ENCODE data around the gene RFX2.

Gene RFX2

DNA sequence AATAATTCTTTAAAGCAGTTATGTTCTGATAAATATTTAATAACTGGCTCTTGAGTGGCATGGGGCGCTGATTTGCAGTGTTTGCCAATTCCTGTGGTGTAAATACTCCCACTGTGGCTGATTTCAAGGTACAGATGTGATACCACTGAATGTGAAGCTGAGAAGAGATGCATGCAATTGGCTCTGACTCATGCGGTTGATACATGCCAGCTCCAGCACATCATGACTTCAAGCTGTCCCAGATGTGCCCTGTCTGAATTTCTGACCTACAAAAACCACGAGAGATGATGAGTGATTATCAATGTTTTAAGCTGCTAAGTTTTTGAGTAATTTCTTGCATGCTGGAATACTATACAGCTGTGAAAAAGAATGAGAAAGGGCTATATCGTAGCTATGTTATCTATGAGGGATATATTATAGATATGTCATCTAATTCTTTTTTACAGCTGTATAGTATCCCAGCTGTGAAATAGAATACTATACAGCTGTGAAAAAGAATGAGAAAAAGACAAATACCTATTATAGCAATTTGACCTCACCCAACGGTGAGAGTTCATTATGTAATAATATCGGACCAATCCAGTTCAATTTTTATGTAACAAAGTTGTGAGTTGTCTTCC lies 17.5 kb upstream of the RFX2 start:
- no peak overlapping the region for H2BK5ac ChIP-seq (ENCODE audit: low read length)
- H3K79me1 ChIP-seq (ENCODE audit: low read depth, low read length), result no peaks in the 10 kb centered on the region
- no CpG with 5 or more reads among the region's 6 CpGs for WGBS, 2 donors (ENCODE audit: extremely low coverage in 2 of 2, insufficient read length in 2 of 2, insufficient replicate concordance in 1 of 2)

DNA sequence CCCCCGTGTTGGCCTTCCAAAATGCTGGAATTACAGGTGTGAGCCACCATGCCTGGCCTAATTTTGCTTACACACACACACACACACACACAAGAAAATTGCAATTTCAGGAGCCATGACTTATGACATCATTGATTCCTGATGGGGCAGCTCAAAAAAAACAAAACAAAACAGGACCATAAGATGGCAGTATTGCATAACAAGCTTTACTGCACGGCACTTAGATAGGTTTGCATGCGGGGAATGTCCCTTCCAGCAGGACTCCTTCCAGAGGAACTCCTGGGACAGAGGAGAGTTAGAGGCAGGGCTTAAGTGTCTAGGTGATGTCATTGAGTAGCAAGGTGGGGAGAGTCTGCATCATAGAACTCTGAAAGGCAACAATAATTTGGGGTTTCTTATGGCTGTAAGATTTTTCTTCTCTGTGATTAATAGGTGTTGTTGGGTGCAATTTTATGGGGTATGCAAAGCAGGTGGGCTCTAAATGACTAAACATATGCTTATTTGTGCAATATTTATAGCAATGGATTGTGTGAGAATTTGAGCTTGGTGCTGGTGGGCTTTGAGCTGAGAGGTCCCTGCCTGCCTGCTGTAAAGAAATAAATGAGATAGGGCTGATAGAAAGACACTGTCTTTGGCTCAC lies 16.2 kb upstream of the RFX2 start:
- no peak overlapping the region for H3K14ac ChIP-seq (ENCODE audit: low read length)
- no peak overlapping the region for H3K4me2 ChIP-seq (ENCODE audit: insufficient read depth, low read length, poor library complexity, severe bottlenecking)
- H3K27ac ChIP-seq (replicated peaks; ENCODE audit: low read length), result no peak overlapping the region
- H3K23ac ChIP-seq (ENCODE audit: low read depth, low read length, poor library complexity), result no peak overlapping the region
- no peaks in the 10 kb centered on the region for H3K4me1 ChIP-seq (ENCODE audit: control insufficient read depth in 2 of 2, insufficient read depth in 1 of 2, low read depth in 1 of 2, low read length in 2 of 2)
- H3K18ac ChIP-seq (ENCODE audit: low read length), result no peak overlapping the region
- H2AFZ ChIP-seq (ENCODE audit: low read length), result no peak overlapping the region
- H3K9ac ChIP-seq (ENCODE audit: low read depth, low read length, poor library complexity), result no peak overlapping the region
- no peak overlapping the region for H2AK5ac ChIP-seq (ENCODE audit: low read depth, low read length)
- H2BK15ac ChIP-seq (ENCODE audit: low read length), result no peak overlapping the region
- no peaks in the 10 kb centered on the region for H3K36me3 ChIP-seq (replicated peaks in 1 of 2; ENCODE audit: control insufficient read depth in 2 of 2, insufficient read depth in 2 of 2, low read length in 2 of 2)
- H3K9me3 ChIP-seq (replicated peaks in 1 of 2; ENCODE audit: control insufficient read depth in 2 of 2, insufficient read depth in 1 of 2, low read depth in 1 of 2, low read length in 2 of 2), result peaks cover 8 to 15% of the 10 kb centered on the region in 2 donors
- H2BK120ac ChIP-seq (ENCODE audit: low read depth, low read length), result no peak overlapping the region
- no CpG with 5 or more reads among the region's 3 CpGs for WGBS, 2 donors (ENCODE audit: extremely low coverage in 2 of 2, insufficient read length in 2 of 2, insufficient replicate concordance in 1 of 2)
- no peak overlapping the region for H4K91ac ChIP-seq (ENCODE audit: low read depth, low read length, poor library complexity)
- H4K8ac ChIP-seq (ENCODE audit: low read depth, low read length), result no peak overlapping the region
- H3K4me3 ChIP-seq (ENCODE audit: low read length in 2 of 2), result no peak overlapping the region
- no peaks in the 10 kb centered on the region for H3K79me1 ChIP-seq (ENCODE audit: low read depth, low read length)
- no peak overlapping the region for H2BK5ac ChIP-seq (ENCODE audit: low read length)
- H3K27me3 ChIP-seq (ENCODE audit: control insufficient read depth in 3 of 3, insufficient read depth in 3 of 3, low read depth in 1 of 3, low read length in 3 of 3), result no peaks in the 10 kb centered on the region
- H2BK12ac ChIP-seq (ENCODE audit: low read length), result no peak overlapping the region
- H3K4ac ChIP-seq (ENCODE audit: low read length), result no peak overlapping the region
- no peak for DNase-seq (ENCODE audit: low spot score)

More for the DNA sequence above, 17.5 kb upstream of the RFX2 start:
- no peak overlapping the region for H3K27ac ChIP-seq (replicated peaks; ENCODE audit: low read length)
- no peak overlapping the region for H2AK5ac ChIP-seq (ENCODE audit: low read depth, low read length)
- no peak overlapping the region for H2BK120ac ChIP-seq (ENCODE audit: low read depth, low read length)
- no peak overlapping the region for H3K14ac ChIP-seq (ENCODE audit: low read length)
- H3K4me3 ChIP-seq (ENCODE audit: low read length in 2 of 2), result no peak overlapping the region
- H3K23ac ChIP-seq (ENCODE audit: low read depth, low read length, poor library complexity), result no peak overlapping the region
- DNase-seq (ENCODE audit: low spot score), result no peak
- no peak overlapping the region for H4K8ac ChIP-seq (ENCODE audit: low read depth, low read length)
- no peaks in the 10 kb centered on the region for H3K4me1 ChIP-seq (ENCODE audit: control insufficient read depth in 2 of 2, insufficient read depth in 1 of 2, low read depth in 1 of 2, low read length in 2 of 2)
- no peak overlapping the region for H2BK15ac ChIP-seq (ENCODE audit: low read length)
- H3K27me3 ChIP-seq (ENCODE audit: control insufficient read depth in 3 of 3, insufficient read depth in 3 of 3, low read depth in 1 of 3, low read length in 3 of 3), result peaks cover 0 to 2% (median 0%) of the 10 kb centered on the region in 3 experiments
- H3K4ac ChIP-seq (ENCODE audit: low read length), result no peak overlapping the region
- H3K9me3 ChIP-seq (replicated peaks in 1 of 2; ENCODE audit: control insufficient read depth in 2 of 2, insufficient read depth in 1 of 2, low read depth in 1 of 2, low read length in 2 of 2), result peaks cover 12 to 15% of the 10 kb centered on the region in 2 donors
- H2AFZ ChIP-seq (ENCODE audit: low read length), result no peak overlapping the region
- no peak overlapping the region for H4K91ac ChIP-seq (ENCODE audit: low read depth, low read length, poor library complexity)
- no peak overlapping the region for H2BK12ac ChIP-seq (ENCODE audit: low read length)
- H3K36me3 ChIP-seq (replicated peaks in 1 of 2; ENCODE audit: control insufficient read depth in 2 of 2, insufficient read depth in 2 of 2, low read length in 2 of 2), result no peaks in the 10 kb centered on the region
- no peak overlapping the region for H3K18ac ChIP-seq (ENCODE audit: low read length)
- H3K4me2 ChIP-seq (ENCODE audit: insufficient read depth, low read length, poor library complexity, severe bottlenecking), result no peak overlapping the region
- H3K9ac ChIP-seq (ENCODE audit: low read depth, low read length, poor library complexity), result no peak overlapping the region

DNA sequence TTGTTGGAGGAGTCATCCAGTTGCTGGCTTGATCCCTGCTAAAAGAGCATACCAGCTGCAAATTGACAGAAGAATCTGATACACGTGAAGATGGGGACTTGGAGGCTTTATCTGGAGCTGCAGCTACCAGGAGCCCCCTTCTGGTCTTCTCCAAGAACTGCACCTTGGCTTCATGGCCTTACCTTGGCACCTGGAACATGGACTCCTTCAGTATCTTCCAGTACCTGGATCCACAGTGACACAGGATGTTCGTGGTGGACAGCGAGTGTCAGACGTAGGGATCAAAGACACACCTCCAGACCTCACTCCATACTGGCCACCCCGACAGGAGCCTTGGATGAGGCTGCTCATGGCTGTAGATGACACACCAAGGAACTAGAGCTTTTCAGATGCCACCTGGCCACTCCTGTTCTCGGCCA lies 15.3 kb upstream of the RFX2 start:
- Histone ChIP-seq H4K91ac (ENCODE audit: low read depth, low read length, poor library complexity) (no peak overlapping the region), H3K27ac (replicated peaks; ENCODE audit: low read length) (no peak overlapping the region), H2AFZ (ENCODE audit: low read length) (no peak overlapping the region), H2AK5ac (ENCODE audit: low read depth, low read length) (no peak overlapping the region), H2BK15ac (ENCODE audit: low read length) (no peak overlapping the region), H3K23ac (ENCODE audit: low read depth, low read length, poor library complexity) (no peak overlapping the region), H3K14ac (ENCODE audit: low read length) (no peak overlapping the region), H3K27me3 (ENCODE audit: control insufficient read depth in 3 of 3, insufficient read depth in 3 of 3, low read depth in 1 of 3, low read length in 3 of 3) (no peaks in the 10 kb centered on the region), H3K4ac (ENCODE audit: low read length) (no peak overlapping the region), H3K4me2 (ENCODE audit: insufficient read depth, low read length, poor library complexity, severe bottlenecking) (no peak overlapping the region), H3K36me3 (replicated peaks in 1 of 2; ENCODE audit: control insufficient read depth in 2 of 2, insufficient read depth in 2 of 2, low read length in 2 of 2) (no peaks in the 10 kb centered on the region), H3K4me1 (ENCODE audit: control insufficient read depth in 2 of 2, insufficient read depth in 1 of 2, low read depth in 1 of 2, low read length in 2 of 2) (no peaks in the 10 kb centered on the region), H3K9me3 (replicated peaks in 1 of 2; ENCODE audit: control insufficient read depth in 2 of 2, insufficient read depth in 1 of 2, low read depth in 1 of 2, low read length in 2 of 2) (peaks cover 8 to 15% of the 10 kb centered on the region in 2 donors), H2BK12ac (ENCODE audit: low read length) (no peak overlapping the region), H2BK5ac (ENCODE audit: low read length) (no peak overlapping the region), H3K18ac (ENCODE audit: low read length) (no peak overlapping the region), H2BK120ac (ENCODE audit: low read depth, low read length) (no peak overlapping the region), H3K4me3 (ENCODE audit: low read length in 2 of 2) (no peak overlapping the region), H3K79me1 (ENCODE audit: low read depth, low read length) (no peaks in the 10 kb centered on the region), H3K9ac (ENCODE audit: low read depth, low read length, poor library complexity) (no peak overlapping the region), H4K8ac (ENCODE audit: low read depth, low read length) (no peak overlapping the region)
- DNase-seq (ENCODE audit: low spot score), result no peak
- no CpG with 5 or more reads among the region's 6 CpGs for WGBS, 2 donors (ENCODE audit: extremely low coverage in 2 of 2, insufficient read length in 2 of 2, insufficient replicate concordance in 1 of 2)

DNA sequence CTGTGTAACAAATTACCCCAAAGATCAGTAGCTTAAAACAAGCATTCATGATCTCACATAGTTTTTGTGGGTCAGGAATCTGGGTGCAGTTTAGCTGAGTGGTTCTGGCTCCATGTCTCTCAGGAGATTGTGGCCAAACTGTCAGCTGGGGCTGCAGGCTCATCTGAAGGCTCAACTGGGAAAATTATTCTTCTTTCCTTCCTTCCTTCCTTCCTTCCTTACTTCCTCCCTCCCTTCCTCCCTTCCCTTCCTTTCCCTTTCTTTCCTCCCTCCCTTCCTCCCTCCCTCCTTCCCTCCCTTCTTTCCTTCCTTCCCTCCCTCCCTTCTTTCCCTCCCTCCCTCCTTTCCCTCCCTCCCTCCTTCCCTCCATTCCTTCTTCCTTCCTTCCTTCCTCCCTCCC lies 8.7 kb upstream of the RFX2 start:
- H3K4me3 ChIP-seq (ENCODE audit: low read length in 2 of 2), result no peak overlapping the region
- H3K4ac ChIP-seq (ENCODE audit: low read length), result no peak overlapping the region
- no peak overlapping the region for H2BK12ac ChIP-seq (ENCODE audit: low read length)
- H3K4me2 ChIP-seq (ENCODE audit: insufficient read depth, low read length, poor library complexity, severe bottlenecking), result no peak overlapping the region
- H3K27me3 ChIP-seq (ENCODE audit: control insufficient read depth in 3 of 3, insufficient read depth in 3 of 3, low read depth in 1 of 3, low read length in 3 of 3), result no peaks in the 10 kb centered on the region
- H4K91ac ChIP-seq (ENCODE audit: low read depth, low read length, poor library complexity), result no peak overlapping the region
- H3K18ac ChIP-seq (ENCODE audit: low read length), result no peak overlapping the region
- no peak overlapping the region for H3K9ac ChIP-seq (ENCODE audit: low read depth, low read length, poor library complexity)
- no peak overlapping the region for H2BK120ac ChIP-seq (ENCODE audit: low read depth, low read length)
- no peak overlapping the region for H2AK5ac ChIP-seq (ENCODE audit: low read depth, low read length)
- H3K14ac ChIP-seq (ENCODE audit: low read length), result no peak overlapping the region
- no peak overlapping the region for H3K23ac ChIP-seq (ENCODE audit: low read depth, low read length, poor library complexity)
- no peaks in the 10 kb centered on the region for H3K36me3 ChIP-seq (replicated peaks in 1 of 2; ENCODE audit: control insufficient read depth in 2 of 2, insufficient read depth in 2 of 2, low read length in 2 of 2)
- peaks cover 0 to 6% of the 10 kb centered on the region in 2 donors for H3K9me3 ChIP-seq (replicated peaks in 1 of 2; ENCODE audit: control insufficient read depth in 2 of 2, insufficient read depth in 1 of 2, low read depth in 1 of 2, low read length in 2 of 2)
- H3K4me1 ChIP-seq (ENCODE audit: control insufficient read depth in 2 of 2, insufficient read depth in 1 of 2, low read depth in 1 of 2, low read length in 2 of 2), result no peaks in the 10 kb centered on the region
- H3K79me1 ChIP-seq (ENCODE audit: low read depth, low read length), result no peaks in the 10 kb centered on the region
- no peak overlapping the region for H2BK15ac ChIP-seq (ENCODE audit: low read length)
- no peak overlapping the region for H4K8ac ChIP-seq (ENCODE audit: low read depth, low read length)
- H3K27ac ChIP-seq (replicated peaks; ENCODE audit: low read length), result no peak overlapping the region
- H2BK5ac ChIP-seq (ENCODE audit: low read length), result no peak overlapping the region
- H2AFZ ChIP-seq (ENCODE audit: low read length), result no peak overlapping the region
- no peak for DNase-seq (ENCODE audit: low spot score)
